Mesendoderm (in vitro differentiated cells): Measurements from ENCODE around the gene ZNF384.

Source experiments
- DNase-seq: peaks from one replicate; pipeline ENCODE4 v3.0.0; 2013
- H2AK5ac ChIP-seq: 2 replicates; pipeline ENCODE4 v1.6.1; 2013; ENCODE audit warnings: low read length, inconsistent platforms
- H2BK120ac ChIP-seq: 2 replicates; pipeline ENCODE4 v1.6.1; 2013; ENCODE audit warnings: low read depth, mild to moderate bottlenecking, low read length, moderate library complexity, mixed read lengths
- H2BK15ac ChIP-seq: replicated peaks from 2 replicates; pipeline ENCODE4 v1.6.1; 2013; ENCODE audit warnings: low read depth, mild to moderate bottlenecking, moderate library complexity
- H2BK5ac ChIP-seq: 2 replicates; pipeline ENCODE4 v1.6.1; 2013; ENCODE audit warnings: low read length, inconsistent platforms
- H3K18ac ChIP-seq: 2 replicates; pipeline ENCODE4 v1.6.1; 2013; ENCODE audit warnings: mild to moderate bottlenecking, low read length, mixed read lengths
- H3K23ac ChIP-seq: one replicate; pipeline ENCODE4 v1.6.1; 2013; ENCODE audit warnings: low read length
- H3K27ac ChIP-seq: 2 replicates; pipeline ENCODE4 v1.5.1; 2013; ENCODE audit warnings: low read depth, mild to moderate bottlenecking, inconsistent platforms, low read length, moderate library complexity
- H3K27me3 ChIP-seq: 2 replicates; pipeline ENCODE4 v1.6.1; 2013; ENCODE audit warnings: low read length, control low read depth, mild to moderate bottlenecking, inconsistent platforms; ENCODE audit not compliant: insufficient read depth, poor library complexity
- H3K36me3 ChIP-seq: 2 replicates; pipeline ENCODE4 v1.6.1; 2013; ENCODE audit warnings: low read length, inconsistent platforms; ENCODE audit not compliant: control insufficient read depth, insufficient read depth
- H3K4ac ChIP-seq: one replicate; pipeline ENCODE4 v1.6.1; 2013; ENCODE audit warnings: low read depth, mild to moderate bottlenecking, low read length, moderate library complexity
- H3K4me1 ChIP-seq: 2 replicates; pipeline ENCODE4 v1.6.1; 2013; ENCODE audit warnings: low read depth, low read length, inconsistent platforms; ENCODE audit not compliant: control insufficient read depth
- H3K4me2 ChIP-seq: 2 replicates; pipeline ENCODE4 v1.6.1; 2013; ENCODE audit warnings: low read length
- H3K4me3 ChIP-seq: 2 replicates; pipeline ENCODE4 v1.5.1; 2013; ENCODE audit warnings: mild to moderate bottlenecking, low read length
- H3K56ac ChIP-seq: one replicate; pipeline ENCODE4 v1.6.1; 2013; ENCODE audit warnings: low read length
- H3K79me1 ChIP-seq: 2 replicates; pipeline ENCODE4 v1.6.1; 2013; ENCODE audit warnings: low read length, inconsistent platforms
- H3K79me2 ChIP-seq: 2 replicates; pipeline ENCODE4 v1.6.1; 2013; ENCODE audit warnings: mild to moderate bottlenecking, low read length; ENCODE audit not compliant: control insufficient read depth, insufficient read depth
- H3K9ac ChIP-seq: 2 replicates; pipeline ENCODE4 v1.6.1; 2013; ENCODE audit warnings: low read length, inconsistent platforms
- H4K5ac ChIP-seq: one replicate; pipeline ENCODE4 v1.6.1; 2013; ENCODE audit warnings: low read length
- H4K8ac ChIP-seq: one replicate; pipeline ENCODE4 v1.6.1; 2013; ENCODE audit warnings: low read depth, mild to moderate bottlenecking, control low read depth, low read length, moderate library complexity
- WGBS: extraction: QIAGEN DNeasy Blood & Tissue Kit; methylation state at CpG from one replicate; pipeline ENCODE4 v1.1.7; 2013; ENCODE audit warnings: low lambda C conversion rate, missing lambda C conversion rate; ENCODE audit not compliant: insufficient coverage; ENCODE audit errors: extremely low coverage; 5-methylcytosine and 5-hydroxymethylcytosine counted together

The ZNF384 gene

GRCh38 chr12:6662602-6662905 is 26.6 kb downstream of the ZNF384 start:
- no CpG with 5 or more reads among the region's 10 CpGs for WGBS
- peak overlapping the region; percentile 92 for H3K56ac ChIP-seq
- H2BK15ac ChIP-seq: no peak overlapping the region
- no peaks in the 10 kb centered on the region for H3K27me3 ChIP-seq
- H3K4me1 ChIP-seq: no peaks in the 10 kb centered on the region
- peak overlapping the region; percentile 88 for H3K9ac ChIP-seq
- peak overlapping the region; percentile 91 for H3K4me3 ChIP-seq
- H2BK5ac ChIP-seq: no peak overlapping the region
- no peak overlapping the region for H3K4ac ChIP-seq
- H2AK5ac ChIP-seq: no peak overlapping the region
- no peak overlapping the region for H3K18ac ChIP-seq
- H4K8ac ChIP-seq: no peak overlapping the region
- peak overlapping the region; percentile 95 for H3K4me2 ChIP-seq
- peaks cover 6% of the 10 kb centered on the region for H3K79me1 ChIP-seq
- peaks cover 2% of the 10 kb centered on the region for H3K79me2 ChIP-seq
- H4K5ac ChIP-seq: no peak overlapping the region
- H2BK120ac ChIP-seq: no peak overlapping the region
- peaks cover 4% of the 10 kb centered on the region for H3K36me3 ChIP-seq
- DNase-seq: no peak
- H3K23ac ChIP-seq: no peak overlapping the region
- no peak overlapping the region for H3K27ac ChIP-seq

GRCh38 chr12:6653987-6654386 is 35.2 kb downstream of the ZNF384 start:
- Histone ChIP-seq H3K4me1 (no peaks in the 10 kb centered on the region), H3K4me3 (no peak overlapping the region), H4K5ac (no peak overlapping the region), H3K56ac (no peak overlapping the region), H3K27me3 (no peaks in the 10 kb centered on the region), H2BK15ac (no peak overlapping the region), H3K79me2 (no peaks in the 10 kb centered on the region), H3K4me2 (no peak overlapping the region), H3K36me3 (peaks cover 4% of the 10 kb centered on the region), H3K9ac (no peak overlapping the region), H3K4ac (no peak overlapping the region), H3K23ac (no peak overlapping the region), H3K18ac (no peak overlapping the region), H4K8ac (no peak overlapping the region), H3K79me1 (no peaks in the 10 kb centered on the region), H2BK5ac (no peak overlapping the region), H2BK120ac (no peak overlapping the region), H3K27ac (no peak overlapping the region), H2AK5ac (no peak overlapping the region)
- no peak for DNase-seq
- WGBS: no CpG with 5 or more reads among the region's 5 CpGs

- Histone ChIP-seq H3K18ac (no peak overlapping the region), H2AK5ac (no peak overlapping the region), H3K4me1 (no peaks in the 10 kb centered on the region), H3K27ac (no peak overlapping the region), H2BK15ac (no peak overlapping the region), H3K4ac (no peak overlapping the region), H4K8ac (no peak overlapping the region), H2BK120ac (no peak overlapping the region), H3K27me3 (no peaks in the 10 kb centered on the region), H3K36me3 (peaks cover 4% of the 10 kb centered on the region), H3K4me3 (no peak overlapping the region), H3K9ac (no peak overlapping the region), H2BK5ac (no peak overlapping the region), H3K23ac (no peak overlapping the region), H4K5ac (no peak overlapping the region), H3K56ac (no peak overlapping the region), H3K4me2 (no peak overlapping the region), H3K79me2 (no peaks in the 10 kb centered on the region), H3K79me1 (no peaks in the 10 kb centered on the region)
- WGBS: no CpG with 5 or more reads among the region's 1 CpG
- no peak for DNase-seq
Observed at GRCh38 chr12:6653342-6653741, 35.8 kb downstream of the ZNF384 start.

GRCh38 chr12:6652391-6652790 is 36.8 kb downstream of the ZNF384 start:
- DNase-seq: no peak
- Histone ChIP-seq H3K4me1 (no peaks in the 10 kb centered on the region), H2BK5ac (no peak overlapping the region), H3K4me2 (no peak overlapping the region), H2AK5ac (no peak overlapping the region), H3K36me3 (peaks cover 4% of the 10 kb centered on the region), H3K9ac (no peak overlapping the region), H3K56ac (no peak overlapping the region), H3K23ac (no peak overlapping the region), H3K4ac (no peak overlapping the region), H4K8ac (no peak overlapping the region), H2BK120ac (no peak overlapping the region), H3K79me2 (no peaks in the 10 kb centered on the region), H3K27ac (no peak overlapping the region), H2BK15ac (no peak overlapping the region), H4K5ac (no peak overlapping the region), H3K27me3 (no peaks in the 10 kb centered on the region), H3K18ac (no peak overlapping the region), H3K4me3 (no peak overlapping the region), H3K79me1 (no peaks in the 10 kb centered on the region)
- no CpG with 5 or more reads among the region's 12 CpGs for WGBS

- Histone ChIP-seq H3K4me2 (no peak overlapping the region), H3K56ac (no peak overlapping the region), H3K79me1 (no peaks in the 10 kb centered on the region), H3K23ac (no peak overlapping the region), H3K4me3 (no peak overlapping the region), H2BK120ac (no peak overlapping the region), H3K79me2 (no peaks in the 10 kb centered on the region), H3K36me3 (peaks cover 4% of the 10 kb centered on the region), H4K5ac (no peak overlapping the region), H3K27ac (no peak overlapping the region), H3K4me1 (no peaks in the 10 kb centered on the region), H2BK15ac (no peak overlapping the region), H3K27me3 (no peaks in the 10 kb centered on the region), H3K18ac (no peak overlapping the region), H2AK5ac (no peak overlapping the region), H4K8ac (no peak overlapping the region), H3K9ac (no peak overlapping the region), H2BK5ac (no peak overlapping the region), H3K4ac (no peak overlapping the region)
- no peak for DNase-seq
- no CpG with 5 or more reads among the region's 8 CpGs for WGBS
Observed at GRCh38 chr12:6650832-6651231, 38.3 kb downstream of the ZNF384 start.

GRCh38 chr12:6647083-6647604 is 42.0 kb downstream of the ZNF384 start, which contains the start of gene ACRBP:
TSS of gene ACRBP (minus strand) at chr12:6647432. CDS start at chr12:6647366, 66 bp downstream.
- no peaks in the 10 kb centered on the region for H3K79me1 ChIP-seq
- peak within 1 kb of the TSS; percentile 81 for H4K5ac ChIP-seq
- no peak within 1 kb of the TSS for H3K23ac ChIP-seq
- H2BK120ac ChIP-seq: no peak within 1 kb of the TSS
- H3K79me2 ChIP-seq: no peaks in the 10 kb centered on the region
- peak within 1 kb of the TSS; percentile 84 for H3K4me2 ChIP-seq
- peaks cover 4% of the 10 kb centered on the region for H3K36me3 ChIP-seq
- no peak within 1 kb of the TSS for H3K18ac ChIP-seq
- peak within 1 kb of the TSS; percentile 89 for H3K56ac ChIP-seq
- no peak within 1 kb of the TSS for H3K27ac ChIP-seq
- no peak within 1 kb of the TSS for H2BK15ac ChIP-seq
- no peak within 1 kb of the TSS for H2BK5ac ChIP-seq
- no peak within 1 kb of the TSS for H2AK5ac ChIP-seq
- peak within 1 kb of the TSS; percentile 54 for H3K4me3 ChIP-seq
- peak within 1 kb of the TSS; percentile 78 for H3K9ac ChIP-seq
- H3K4ac ChIP-seq: no peak within 1 kb of the TSS
- WGBS: no CpG with 5 or more reads among the region's 38 CpGs
- peak; percentile 64 for DNase-seq
- H4K8ac ChIP-seq: no peak within 1 kb of the TSS
- no peaks in the 10 kb centered on the region for H3K27me3 ChIP-seq
- H3K4me1 ChIP-seq: no peaks in the 10 kb centered on the region
